ENCODE results near the gene FBXL4.

Gene FBXL4

DNA sequence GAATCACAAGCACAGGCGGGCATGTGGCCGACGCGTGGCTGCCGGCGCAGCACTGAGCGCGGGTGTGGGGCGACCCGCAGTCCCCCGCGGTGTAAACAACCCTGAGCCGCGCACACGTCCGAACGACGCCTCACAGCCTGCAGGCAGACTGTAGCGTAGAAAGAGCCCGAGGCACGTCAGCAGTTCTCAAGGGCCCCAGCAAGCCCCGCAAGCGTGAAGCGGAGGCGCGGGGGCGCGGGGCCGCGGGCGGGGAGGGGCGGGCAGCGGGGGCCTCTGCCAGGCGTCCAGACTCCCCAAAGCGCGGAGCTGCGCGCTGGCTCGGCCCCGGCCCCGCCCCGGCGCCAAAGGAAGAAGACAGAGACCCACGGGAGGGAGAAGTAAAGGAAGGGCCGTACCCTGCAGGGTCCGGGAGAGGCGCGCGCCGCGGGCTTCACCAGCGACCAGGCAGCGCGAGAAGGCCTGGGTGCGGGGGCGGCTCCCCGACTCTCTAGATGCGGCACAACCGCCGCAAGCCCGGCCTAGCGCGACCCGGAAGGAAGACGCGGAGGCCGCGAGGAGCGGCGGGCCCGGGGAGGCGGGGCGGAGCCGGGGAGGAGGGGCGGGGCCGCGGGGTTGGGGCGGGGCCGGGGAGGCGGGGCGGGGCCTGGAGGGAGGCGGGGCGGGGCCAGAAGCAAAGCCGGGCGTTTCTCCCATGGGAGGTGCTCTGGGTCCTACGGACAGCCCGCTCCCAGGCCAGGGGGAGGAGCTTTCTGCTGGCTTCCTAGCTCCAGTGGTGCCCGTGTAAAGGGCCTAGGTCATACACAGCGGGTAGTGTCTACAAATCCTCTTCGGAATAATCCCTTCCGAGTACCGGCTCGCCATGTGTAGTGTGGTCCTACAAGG, at the start of gene FBXL4:
Gene FBXL4, minus strand, starts transcription at position 536 of the 882 bp plus-strand sequence. CDS start 20,958 bp downstream, outside the sequence.
- DNase-seq (ENCODE audit: low read depth in 2 of 2): peak; percentile 75 to 77

DNA sequence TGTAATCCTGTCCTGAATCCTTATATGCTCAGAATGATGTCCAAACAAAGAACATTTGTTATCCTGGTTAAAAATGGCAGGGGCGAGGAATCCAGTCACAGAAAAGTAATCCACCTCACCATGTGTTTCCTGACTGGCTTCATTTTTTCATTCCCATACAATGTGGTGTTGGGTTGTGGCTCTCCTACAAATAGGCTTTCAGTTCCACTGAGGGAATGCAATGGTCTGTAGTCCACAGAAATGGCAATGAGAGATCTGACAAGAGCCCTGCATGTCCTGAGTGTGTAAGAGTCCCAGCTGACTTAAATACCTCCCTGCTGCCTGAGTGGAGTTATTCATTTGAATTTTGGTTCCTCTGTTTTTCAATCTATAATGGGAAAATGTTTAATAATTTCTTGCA, 47.4 kb upstream of the FBXL4 start:
- DNase-seq (ENCODE audit: low read depth in 2 of 2): no peak

DNA sequence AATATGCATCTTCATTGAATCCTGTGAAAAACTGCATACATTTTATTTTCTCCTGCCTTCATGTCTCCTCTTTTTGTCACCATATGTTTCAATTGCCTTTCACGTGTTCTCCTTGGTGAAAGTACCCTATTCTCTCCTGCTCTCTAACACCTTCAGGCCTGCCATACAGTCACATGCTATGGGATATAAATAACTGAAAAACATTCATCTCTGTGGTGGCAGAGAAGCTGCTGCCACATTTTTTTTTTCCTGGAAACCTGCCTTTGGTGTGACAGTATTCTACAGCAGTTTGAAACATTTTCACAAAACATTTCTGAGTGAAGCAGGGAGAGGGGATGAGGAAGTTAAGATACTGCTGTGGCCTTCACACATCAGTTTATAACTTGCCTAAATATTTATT, 44.8 kb upstream of the FBXL4 start:
- DNase-seq (ENCODE audit: low read depth in 2 of 2): no peak

DNA sequence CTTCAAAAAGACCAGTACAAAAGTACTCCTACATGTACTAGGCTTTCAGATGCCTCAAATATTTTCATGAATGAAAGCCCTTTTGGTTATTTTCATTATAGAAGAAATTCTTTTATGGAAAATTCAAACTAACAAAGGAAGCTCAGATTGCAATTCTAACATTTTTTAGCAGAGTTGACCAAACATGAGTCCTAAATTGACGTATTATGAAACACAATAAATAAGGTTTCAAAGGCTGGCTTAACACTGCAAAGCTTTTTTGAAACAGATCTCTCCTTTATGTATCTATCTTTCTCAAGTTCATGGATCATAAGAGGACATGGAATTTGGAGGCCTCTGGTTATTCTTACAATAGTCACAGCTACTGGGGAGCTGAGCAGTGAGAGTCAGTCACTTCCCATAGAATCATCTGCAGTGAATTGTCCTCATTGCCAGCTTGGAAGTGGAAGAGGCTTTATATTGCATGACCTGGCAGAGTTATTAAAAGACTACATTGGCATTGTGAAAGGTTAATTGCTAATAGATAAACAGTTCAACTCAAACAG, 38.4 kb upstream of the FBXL4 start:
- DNase-seq (ENCODE audit: low read depth in 2 of 2): no peak

DNA sequence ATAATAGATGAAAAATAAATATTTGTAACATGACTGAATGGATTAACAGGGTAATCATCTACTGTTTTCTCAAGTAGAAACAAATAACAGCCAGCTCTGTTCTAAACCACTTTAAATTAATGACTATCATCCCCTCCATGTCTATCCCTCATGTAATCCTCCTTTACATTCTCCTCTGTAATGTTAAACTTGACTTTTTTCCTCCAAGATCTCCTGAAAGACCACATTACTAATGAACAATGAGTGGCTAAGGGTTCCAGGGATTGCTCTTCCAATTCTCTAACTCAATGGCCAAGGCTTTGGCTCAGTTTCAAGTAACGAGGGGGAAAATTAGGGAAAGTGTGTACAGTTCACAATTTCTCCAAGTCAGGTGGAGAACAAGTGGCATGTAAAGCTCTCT, 37.6 kb upstream of the FBXL4 start:
- DNase-seq (ENCODE audit: low read depth in 2 of 2): no peak

DNA sequence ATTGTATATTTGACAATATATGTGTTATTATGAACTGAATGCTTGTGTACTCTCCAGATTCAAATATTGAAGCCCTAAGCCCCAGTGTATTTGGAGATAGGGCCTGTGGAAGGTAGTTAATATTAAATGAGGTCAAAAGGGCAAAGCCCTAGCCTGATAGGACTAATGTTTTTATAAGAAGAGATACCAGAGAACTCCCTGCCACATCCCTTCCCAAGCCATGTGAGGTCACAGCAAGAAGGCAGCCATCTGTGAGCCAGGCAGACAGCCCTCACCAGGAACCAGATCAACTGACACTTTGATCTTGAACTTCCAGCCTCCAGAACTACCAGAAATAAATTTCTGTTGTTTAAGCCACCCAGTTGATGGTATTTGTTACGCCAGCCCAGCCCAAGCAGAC, 36.4 kb upstream of the FBXL4 start:
- no peak for DNase-seq (ENCODE audit: low read depth in 2 of 2)

DNA sequence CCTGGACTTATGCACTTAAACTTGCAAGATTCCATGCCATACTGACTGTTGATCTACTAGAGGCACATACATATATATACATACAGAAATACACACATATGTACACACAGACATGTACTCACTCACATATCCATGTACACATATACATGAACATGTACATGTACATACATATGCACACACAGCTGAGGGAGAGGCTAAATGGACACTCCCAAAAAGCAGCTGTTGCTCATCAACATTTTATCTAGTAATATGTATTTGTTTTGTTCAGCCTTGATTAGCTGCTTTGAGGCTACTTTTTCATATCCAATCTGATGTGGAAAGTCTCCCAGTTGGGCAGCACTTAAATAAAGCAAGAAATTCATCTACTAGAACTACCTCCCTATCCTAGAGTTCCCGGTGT, 33.7 kb upstream of the FBXL4 start:
- DNase-seq (ENCODE audit: low read depth in 2 of 2): no peak

DNA sequence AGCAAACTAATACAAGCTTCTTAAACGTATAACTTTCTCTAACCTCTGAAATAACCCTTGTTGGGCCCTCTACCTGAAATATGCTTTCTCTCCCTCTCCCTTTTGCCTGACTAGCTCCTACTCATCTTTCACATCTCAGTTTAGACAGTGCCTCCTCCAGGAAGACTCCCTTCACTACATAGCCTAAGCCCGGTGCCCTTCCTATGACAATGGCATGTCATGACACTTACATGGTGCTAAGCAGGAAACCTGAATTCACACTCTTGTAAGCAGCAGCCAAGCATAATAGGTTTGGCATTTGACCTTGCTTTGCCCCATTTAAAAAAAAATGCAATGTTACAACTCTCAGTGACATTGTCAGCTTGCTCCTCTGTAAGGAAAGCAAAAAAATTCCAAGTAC, 33.1 kb upstream of the FBXL4 start:
- no peak for DNase-seq (ENCODE audit: low read depth in 2 of 2)

DNA sequence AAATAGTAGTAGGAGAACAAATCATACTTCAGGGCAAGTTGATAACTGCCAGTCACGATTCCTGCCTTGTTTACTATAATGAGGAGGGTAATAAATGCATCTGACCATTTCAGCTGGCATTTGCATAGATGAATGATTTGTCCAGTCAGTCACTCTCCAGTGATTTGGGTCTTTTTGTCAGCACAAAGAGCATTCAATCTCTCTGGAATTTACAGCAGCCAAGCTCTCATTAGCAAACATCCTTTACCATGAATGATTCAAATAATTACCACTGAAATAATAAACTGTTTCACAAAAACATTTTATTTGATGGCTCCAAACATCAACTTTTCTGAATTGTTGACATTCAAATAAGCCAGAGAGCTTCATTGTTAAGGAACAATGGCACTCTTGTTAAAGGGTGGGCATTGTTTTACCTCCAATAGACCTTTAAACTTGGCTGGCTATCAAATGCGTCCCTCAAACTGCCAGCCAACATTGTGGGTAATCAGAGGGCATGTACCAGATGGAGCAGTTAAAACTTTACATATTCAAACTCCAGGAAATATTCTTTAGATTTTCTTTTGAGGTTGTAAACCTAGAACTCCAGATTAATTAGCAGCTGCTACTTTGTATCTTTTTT, 30.0 kb upstream of the FBXL4 start:
- no peak for DNase-seq (ENCODE audit: low read depth in 2 of 2)

DNA sequence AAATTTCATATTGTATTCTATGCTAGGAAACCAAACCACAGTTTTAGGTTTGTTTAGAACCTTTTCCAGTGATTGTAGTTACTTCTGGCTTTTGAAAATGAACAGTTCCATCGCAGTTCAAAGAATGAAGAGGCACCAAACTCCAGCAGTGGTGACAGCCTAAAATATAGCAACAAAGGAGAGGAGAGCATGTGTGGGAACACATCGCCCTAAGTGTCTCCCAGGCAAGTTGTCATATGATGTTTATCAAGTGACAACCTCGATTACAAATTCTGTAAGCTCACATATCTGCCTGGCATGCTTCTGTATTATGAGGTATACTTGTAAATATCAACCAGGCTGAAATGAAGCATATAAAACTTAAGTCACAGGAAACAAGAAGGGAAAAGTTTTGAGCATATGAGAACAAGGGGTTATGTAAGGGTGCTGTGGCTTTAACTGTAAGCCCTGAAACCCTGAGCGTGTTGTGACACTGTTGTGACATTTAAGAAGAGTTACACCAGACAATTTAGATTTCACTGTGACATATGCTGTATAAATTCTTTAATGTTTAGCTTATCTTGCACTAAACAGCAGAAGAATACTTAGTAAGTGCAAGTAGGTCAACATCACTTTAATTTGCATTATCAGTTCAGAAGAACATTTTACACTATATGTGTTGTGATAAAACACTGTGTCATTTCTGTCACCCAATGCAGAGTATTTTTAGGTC, 29.1 kb upstream of the FBXL4 start:
- DNase-seq (ENCODE audit: low read depth in 2 of 2): no peak

DNA sequence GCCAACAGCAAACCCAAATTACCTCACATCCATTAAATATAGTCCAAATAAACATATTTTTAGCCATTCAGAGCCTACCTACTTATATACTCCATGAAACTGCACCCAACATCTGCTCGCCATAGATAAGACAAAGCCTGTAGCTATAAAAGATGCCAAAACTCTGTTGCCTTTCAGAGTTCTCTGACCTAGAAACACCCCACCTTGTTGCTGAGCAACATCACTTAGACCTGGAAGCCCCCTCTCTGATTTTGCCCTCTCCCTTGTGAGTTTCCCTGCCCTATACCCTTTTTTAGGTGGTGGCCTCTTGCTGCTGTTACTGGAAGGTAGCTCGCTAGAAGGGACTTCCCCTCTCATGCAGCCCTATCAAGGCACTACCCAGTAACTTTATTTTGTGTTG, 27.7 kb upstream of the FBXL4 start:
- no peak for DNase-seq (ENCODE audit: low read depth in 2 of 2)

DNA sequence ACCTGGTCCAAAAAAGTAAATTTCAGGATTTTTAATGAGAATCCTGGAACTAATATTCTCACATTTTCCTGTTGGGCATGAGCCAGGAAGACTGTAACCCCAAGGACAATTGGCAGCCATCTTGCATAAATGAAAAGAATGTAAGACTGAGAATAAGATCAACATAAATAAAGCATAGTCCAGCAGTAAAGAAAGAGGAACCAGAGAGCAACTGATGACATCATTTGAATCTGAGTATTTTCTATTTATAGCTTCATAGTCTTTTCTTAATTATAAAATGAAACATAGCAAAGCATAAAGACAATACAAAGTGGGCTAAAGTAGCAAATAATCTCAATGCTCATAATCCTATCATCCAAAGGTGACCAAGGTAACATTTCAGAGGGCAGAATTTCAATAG, 26.6 kb upstream of the FBXL4 start:
- DNase-seq (ENCODE audit: low read depth in 2 of 2): no peak

DNA sequence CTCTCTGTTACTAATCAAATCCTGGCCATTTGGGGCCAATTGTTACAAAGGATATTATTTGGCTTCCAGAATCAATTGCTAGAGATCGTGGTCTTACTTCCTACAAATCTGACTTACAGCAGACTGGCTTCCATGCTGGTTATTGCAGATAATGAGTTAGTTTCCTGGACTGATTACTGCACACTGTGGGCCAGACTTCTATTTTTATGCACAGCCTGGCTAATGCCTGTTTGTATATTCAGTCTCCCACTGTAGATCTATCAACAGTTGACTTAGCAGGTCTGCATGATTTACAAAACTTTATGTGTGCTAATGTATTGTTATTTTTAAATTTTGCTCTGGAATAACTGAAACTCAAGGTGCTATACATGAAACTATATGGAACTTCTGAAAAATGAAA, 25.8 kb upstream of the FBXL4 start:
- DNase-seq (ENCODE audit: low read depth in 2 of 2): no peak

DNA sequence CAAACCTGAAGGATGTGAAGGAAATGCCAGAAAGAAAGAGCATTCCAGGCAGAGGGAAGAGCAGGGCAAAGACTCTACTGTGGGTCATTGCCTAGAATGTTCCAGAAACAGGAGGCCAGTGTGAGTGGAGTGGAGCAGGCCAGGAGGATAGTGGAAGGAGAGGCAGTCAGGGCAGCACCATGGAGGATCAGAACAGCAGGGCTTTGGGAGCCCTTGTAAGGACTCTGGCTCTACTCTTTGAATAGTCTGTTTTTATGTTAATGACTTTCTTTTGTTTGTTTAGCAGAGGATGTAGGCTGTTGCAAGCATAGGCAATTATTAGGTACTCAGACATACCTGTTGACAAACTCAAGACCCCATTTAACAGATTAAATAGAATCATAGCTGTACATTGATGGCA, 23.6 kb upstream of the FBXL4 start:
- no peak for DNase-seq (ENCODE audit: low read depth in 2 of 2)

DNA sequence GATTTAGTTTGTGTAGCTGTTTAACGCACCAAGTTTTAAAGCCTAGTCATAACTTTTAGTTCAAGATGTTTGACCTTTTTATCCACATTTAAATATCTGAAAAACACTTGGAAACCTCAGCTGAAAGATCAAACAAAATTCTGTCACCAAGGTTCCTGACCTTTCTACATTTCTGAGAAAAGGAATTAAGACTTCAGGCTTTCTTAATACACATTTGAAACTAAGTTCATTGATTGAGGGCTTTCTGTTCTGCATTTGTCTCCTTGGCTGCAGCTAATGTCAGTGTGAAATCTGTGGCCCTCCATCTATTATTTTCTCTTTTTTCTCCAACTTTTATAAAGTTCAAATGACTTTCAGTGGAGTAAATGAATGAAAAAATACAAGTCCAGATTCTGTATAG, 22.7 kb upstream of the FBXL4 start:
- DNase-seq (ENCODE audit: low read depth in 2 of 2): no peak

DNA sequence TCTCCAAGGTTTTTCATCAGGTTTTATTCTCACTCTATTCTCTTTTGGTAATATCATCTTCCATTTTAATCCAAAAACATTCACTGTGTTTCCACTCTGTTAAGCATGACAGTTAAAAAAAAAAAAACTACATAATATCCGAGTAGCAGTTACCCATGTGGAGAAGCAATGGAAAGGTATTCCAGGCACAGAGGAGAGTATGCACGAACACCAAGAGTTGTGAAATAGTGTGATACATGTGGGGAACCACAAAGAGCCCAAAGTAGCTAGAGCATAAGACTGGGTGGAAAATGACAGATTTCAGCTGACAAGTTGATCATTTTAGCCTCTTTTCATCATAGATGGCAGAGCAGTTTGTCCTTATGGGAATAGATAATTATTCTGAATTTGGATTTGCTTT, 19.9 kb upstream of the FBXL4 start:
- DNase-seq (ENCODE audit: low read depth in 2 of 2): no peak

DNA sequence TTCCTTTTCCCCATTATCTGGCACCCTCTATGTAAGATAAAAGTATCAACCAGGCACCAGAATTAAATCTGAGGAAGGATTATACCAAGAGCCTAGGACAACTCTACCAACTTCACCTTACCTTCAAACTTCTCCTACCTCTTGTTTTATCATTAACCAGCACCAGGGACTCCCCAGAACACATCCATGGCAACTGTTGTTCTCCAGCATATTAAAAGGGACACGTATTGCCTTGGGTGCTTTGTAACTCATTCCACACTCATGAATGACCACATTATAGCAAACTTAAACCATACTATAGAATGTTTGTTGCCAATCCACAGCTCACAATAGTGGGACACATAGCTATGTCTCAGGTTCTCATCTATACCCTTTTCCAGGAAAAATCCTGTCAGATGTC, 11.9 kb upstream of the FBXL4 start:
- DNase-seq (ENCODE audit: low read depth in 2 of 2): no peak

DNA sequence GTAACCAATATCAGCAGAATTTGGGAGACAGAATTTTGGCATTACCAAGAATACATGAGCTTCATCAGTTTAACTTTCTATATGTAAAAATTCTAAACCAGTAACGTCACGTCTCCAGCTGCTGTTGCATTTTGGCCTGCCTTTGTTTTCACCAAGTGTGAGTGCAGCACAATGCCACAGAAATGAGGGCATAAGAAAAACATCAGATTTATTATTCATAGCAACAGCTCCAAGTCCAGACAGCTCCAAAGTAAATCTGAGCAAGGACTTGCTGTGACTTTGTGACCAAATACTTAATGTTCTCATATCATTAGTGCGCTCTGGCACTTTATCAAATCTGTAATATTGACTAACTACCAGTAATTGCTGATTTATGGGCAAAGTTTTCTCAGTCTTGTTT, 11.0 kb upstream of the FBXL4 start:
- no peak for DNase-seq (ENCODE audit: low read depth in 2 of 2)

DNA sequence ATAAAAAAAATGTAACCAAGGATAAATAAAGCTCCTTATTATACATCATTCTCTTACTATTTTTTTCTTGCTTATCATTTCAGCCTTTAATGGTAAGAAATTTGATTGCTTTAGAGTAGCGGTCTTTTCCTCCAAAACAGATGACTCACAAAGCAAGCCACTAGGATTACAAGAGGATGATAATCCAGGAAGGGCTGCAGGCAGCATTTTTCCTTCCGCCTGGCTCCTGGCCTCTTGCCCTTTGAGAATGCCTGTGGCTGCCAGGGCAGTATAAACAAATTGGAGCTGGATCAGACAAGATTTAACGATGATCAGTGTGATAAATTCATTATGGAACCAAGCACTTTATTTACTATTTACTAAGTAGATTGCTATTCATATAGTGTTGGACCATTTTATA, 9.7 kb upstream of the FBXL4 start:
- DNase-seq (ENCODE audit: low read depth in 2 of 2): no peak

DNA sequence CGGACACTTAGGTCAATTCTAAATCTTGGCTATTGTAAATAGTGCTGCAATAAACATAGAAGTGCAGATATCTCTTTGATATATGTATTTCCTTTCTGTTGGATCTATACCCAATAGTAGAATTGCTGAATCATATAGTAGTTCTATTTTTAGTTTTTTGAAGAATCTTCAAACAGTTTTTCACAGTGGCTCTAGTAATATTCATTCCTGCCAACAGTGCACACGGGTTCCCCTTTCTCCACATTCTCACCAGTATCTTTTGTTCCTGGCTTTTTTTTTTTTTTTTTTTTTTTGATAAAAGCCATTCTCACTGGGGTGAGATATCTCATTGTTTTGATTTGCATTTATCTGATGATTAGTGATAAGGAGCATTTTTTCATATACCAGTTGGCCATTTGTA, 1.8 kb upstream of the FBXL4 start:
- no peak for DNase-seq (ENCODE audit: low read depth in 2 of 2)

DNA sequence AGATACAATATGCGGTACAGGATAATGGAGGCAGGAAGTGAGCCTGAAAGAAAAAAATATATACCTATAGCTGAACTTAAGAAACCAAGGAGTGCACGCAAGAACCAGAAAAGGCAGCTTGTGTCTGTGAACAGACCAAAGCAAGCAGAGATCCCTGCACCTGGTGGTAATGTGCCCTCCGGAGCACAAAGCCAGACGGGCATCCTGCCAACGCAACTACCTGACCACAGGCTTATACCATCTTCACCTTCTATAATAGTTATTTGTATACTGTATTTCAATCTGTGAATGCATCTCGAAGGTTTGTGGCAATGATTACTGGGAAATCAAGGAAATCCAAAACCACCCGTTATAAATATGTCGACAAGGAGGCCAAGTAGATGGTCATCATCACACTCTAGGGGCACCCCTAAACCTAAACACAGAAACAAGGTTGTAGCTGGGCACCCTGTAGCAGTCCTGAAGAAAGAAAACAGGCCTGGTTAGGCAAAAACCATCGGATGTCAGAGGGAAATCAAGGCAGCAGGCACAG, 801 bp downstream of the FBXL4 start:
- DNase-seq (ENCODE audit: low read depth in 2 of 2): peak in 1 of 2 donors; percentile 2

DNA sequence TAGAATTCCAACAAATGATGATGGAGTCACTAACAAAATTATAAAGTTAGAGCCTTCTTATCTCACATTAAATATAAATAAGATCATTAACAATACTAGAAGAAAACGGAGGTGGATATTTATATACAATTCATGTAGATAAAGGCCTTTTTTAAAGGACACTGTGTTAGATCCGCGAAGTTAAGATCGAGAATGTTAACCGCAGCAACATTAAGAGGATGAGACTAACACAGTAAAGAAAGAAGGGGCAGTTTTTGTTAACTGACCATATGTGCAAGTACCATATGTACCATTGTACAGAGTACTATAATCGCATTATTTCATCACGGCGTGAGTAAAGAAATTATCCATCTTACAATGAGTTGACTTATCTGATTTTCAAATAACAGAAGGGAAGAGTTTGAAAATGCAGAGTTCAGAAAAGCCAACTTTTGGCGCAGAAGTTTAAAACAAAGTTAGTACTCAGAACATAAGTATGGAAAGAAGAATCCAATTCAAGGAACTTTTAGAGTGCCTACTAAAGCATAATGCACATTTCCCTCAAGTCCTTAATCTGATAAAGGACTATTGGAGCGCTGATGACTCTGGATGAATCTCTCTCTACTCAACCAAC, 1.4 kb downstream of the FBXL4 start:
- DNase-seq (ENCODE audit: low read depth in 2 of 2): no peak
